Ishikawa (cell line): Measurements from ENCODE around the gene SMPD3.

Experiments
- CEBPB ChIP-seq: IDR thresholded peaks from 2 replicates; pipeline ENCODE4 v1.6.1; 2012
- CREB1 ChIP-seq: IDR thresholded peaks from 2 replicates; pipeline ENCODE4 v1.6.1; 2012; ENCODE audit warnings: low read depth
- EGR1 ChIP-seq: IDR thresholded peaks from 2 replicates; pipeline ENCODE4 v1.6.1; 2012
- EP300 ChIP-seq: IDR thresholded peaks from 2 replicates; pipeline ENCODE4 v1.6.1; 2012; ENCODE audit warnings: borderline replicate concordance
- FOXM1 ChIP-seq: IDR thresholded peaks from 2 replicates; pipeline ENCODE4 v1.6.1; 2012; ENCODE audit warnings: low read depth, borderline replicate concordance
- MAX ChIP-seq: IDR thresholded peaks from 2 replicates; pipeline ENCODE4 v1.6.1; 2012
- RAD21 ChIP-seq: IDR thresholded peaks from 2 replicates; pipeline ENCODE4 v1.6.1; 2012; ENCODE audit warnings: low read depth
- REST ChIP-seq: IDR thresholded peaks from 2 replicates; pipeline ENCODE4 v1.6.1; 2012; ENCODE audit warnings: low read depth, mild to moderate bottlenecking
- TAF1 ChIP-seq: IDR thresholded peaks from 2 replicates; pipeline ENCODE4 v1.6.1; 2012; ENCODE audit warnings: low read depth, mild to moderate bottlenecking
- TCF12 ChIP-seq: IDR thresholded peaks from 2 replicates; pipeline ENCODE4 v1.6.1; 2012; ENCODE audit warnings: low read depth
- YY1 ChIP-seq: IDR thresholded peaks from 2 replicates; pipeline ENCODE4 v1.6.1; 2012; ENCODE audit warnings: low read depth
- ZBTB7A ChIP-seq: IDR thresholded peaks from 2 replicates; pipeline ENCODE4 v1.6.1; 2012; ENCODE audit warnings: low read depth

- TF ChIP-seq CEBPB (no peak), TCF12 (no peak), TAF1 (no peak), EP300 (no peak), CREB1 (no peak), ZBTB7A (no peak), REST (no peak), RAD21 (no peak), FOXM1 (no peak), EGR1 (no peak), YY1 (no peak), MAX (no peak)
Measured at GRCh38 chr16:68373528-68374245, 74.6 kb downstream of the SMPD3 start.
